ENCODE measurements around the gene AP2A2.
A peak's percentile ranks its signal among the peaks of the same experiment; 100 is the strongest.
"Not testable (repeated sequence)": the region's sequence is repeated elsewhere in the genome, so short reads cannot be mapped to it uniquely, and the experiment has no call there.

Gene AP2A2

DNA sequence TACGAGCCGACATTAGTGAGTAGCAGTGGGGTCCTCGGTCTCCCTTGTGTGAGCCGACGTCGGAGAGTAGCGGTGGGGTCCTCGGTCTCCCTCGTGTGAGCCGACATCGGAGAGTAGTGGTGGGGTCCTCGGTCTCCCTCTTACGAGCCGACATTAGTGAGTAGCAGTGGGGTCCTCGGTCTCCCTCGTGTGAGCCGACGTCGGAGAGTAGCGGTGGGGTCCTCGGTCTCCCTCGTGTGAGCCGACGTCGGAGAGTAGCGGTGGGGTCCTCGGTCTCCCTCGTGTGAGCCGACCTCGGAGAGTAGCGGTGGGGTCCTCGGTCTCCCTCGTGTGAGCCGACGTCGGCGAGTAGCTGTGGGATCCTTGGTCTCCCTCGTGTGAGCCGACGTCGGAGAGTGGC is 49.7 kb downstream of the AP2A2 start:
- not testable (repeated sequence) for DNase-seq (ENCODE audit: low read depth)

DNA sequence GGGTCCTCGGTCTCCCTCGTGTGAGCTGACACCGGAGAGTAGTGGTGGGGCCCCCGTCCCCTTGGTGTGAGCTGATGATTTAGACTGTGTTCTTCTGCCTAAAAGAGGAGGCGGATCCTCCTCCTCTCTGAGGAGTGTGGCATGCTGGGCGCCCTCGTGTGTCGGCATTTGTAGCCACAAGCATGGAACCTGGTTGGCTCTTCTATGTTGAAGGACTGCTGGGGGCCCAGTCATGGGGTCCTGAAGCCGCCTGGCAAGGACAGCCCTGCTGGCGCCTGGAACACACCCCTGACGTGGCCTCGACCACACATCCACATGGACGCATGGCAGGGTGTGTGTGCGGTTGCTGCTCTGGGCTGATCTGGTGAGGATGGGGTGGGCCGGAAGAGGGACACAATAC is 50.2 kb downstream of the AP2A2 start:
- DNase-seq (ENCODE audit: low read depth): no peak

GRCh38 chr11:976431-977160 is 50.9 kb downstream of the AP2A2 start:
- no peak for DNase-seq (ENCODE audit: low read depth)

GRCh38 chr11:977830-978720 is 52.4 kb downstream of the AP2A2 start:
- no peak for DNase-seq (ENCODE audit: low read depth)

DNA sequence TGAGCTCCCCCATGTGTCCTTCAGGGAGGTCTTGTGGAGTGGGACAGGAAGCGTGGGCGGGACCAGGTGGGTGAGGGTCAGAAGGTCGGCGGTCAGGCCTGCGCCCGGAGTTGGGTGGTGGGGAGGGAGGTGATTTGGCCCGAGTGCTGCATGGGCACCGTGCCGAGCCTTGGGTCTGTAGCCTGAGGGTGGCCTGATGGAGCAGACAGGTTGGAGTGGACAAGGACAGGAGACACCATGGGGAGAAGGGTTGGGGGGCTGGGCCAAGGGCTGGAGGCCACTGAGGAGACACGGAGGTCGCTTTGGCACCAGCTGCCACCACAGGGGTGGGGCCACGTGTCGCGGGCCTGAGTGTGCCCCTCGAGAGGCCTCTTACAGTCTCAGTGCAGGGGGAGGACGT is 53.1 kb downstream of the AP2A2 start:
- no peak for DNase-seq (ENCODE audit: low read depth)

GRCh38 chr11:980438-981357 is 55.0 kb downstream of the AP2A2 start:
- DNase-seq (ENCODE audit: low read depth): no peak

DNA sequence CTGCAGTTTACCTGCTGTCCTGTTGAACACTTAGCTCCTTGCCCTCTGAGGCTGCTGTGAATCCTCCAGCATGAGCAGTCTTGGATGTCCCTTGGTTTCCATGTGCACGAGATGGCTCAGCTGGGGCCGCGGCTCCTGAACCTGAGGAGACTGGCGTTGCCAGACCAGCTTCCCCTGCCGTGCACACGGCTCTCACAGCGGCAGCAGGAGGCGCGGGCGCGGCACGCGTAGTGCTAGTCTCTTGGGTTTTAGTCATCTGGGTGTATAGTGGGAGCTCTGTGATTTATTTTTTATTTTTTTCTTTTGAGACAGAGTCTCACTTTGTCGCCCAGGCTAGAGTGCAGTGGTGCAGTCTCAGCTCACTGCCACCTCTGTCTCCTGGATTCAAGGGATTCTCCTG is 56.1 kb downstream of the AP2A2 start:
- no peak for DNase-seq (ENCODE audit: low read depth)

GRCh38 chr11:984546-984945 is 58.9 kb downstream of the AP2A2 start:
- DNase-seq (ENCODE audit: low read depth): no peak

GRCh38 chr11:985406-985805 is 59.7 kb downstream of the AP2A2 start:
- DNase-seq (ENCODE audit: low read depth): no peak

DNA sequence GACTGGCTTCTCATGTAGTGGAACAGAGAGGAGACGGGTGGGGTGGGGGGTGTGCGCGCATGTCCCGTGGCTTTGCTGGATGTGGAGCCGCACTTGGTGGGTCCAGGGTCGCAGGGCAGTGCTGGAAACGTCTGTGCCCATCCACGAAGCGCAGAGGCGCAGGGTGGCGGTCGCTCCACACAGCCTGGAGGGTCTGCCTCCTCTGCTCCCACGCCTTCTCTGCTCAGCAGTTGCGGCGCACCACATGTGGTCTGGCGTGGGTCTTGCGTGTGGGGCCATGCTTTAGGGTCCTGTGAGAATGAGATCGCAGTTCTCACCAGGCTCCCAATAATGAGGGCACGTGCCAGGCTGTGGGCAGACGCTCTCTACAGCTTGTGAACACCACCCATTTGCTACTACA is 60.2 kb downstream of the AP2A2 start:
- DNase-seq (ENCODE audit: low read depth): no peak

DNA sequence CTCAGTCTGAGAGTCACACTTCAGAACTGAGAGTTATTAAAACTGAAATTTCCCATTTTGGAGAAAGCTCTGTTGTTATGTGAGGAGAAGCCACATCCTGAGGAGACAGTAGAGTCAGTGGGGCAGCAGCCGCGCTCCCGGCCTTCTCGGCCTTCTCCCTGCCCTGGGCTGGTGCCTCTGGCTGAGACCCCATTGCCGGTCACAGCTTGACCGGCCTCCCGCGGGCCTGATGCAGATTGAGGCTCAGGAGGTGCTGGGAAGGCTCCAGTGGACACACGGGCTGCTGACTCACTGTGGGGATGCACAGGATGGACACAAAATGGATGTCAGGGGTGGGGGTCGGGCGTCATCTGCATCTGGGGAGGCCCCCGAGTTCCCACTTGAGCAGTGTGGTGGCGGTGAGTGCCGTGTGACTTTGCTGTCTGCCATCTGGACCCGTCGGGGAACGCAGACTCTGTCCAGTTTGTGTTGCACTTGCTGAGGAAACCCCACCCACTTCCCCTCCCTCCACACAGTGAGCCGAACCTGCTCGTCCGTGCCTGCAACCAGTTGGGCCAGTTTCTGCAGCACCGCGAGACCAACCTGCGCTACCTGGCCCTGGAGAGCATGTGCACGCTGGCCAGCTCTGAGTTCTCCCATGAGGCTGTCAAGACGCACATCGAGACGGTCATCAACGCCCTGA is 60.7 kb downstream of the AP2A2 start:
- no peak for DNase-seq (ENCODE audit: low read depth)

DNA sequence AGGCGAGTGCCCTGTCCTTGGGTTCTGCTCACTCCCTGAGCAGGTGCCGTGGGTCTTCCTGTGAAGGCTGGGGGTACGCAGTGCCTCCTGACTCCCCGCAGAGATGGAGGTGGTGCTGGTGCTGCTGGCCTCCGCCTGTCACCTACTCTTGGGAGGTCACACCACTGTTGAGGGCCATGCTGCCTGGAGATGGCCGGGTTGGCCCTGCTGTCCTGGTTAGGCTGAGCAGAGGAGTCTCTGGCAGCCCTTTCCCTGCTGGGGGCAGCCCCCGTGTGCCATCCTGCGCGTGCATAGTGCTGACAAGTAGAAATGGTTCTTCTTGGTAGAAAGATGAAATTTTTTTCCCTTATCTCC is 61.3 kb downstream of the AP2A2 start:
- DNase-seq (ENCODE audit: low read depth): no peak

- no peak for DNase-seq (ENCODE audit: low read depth)
Measured at GRCh38 chr11:987671-988070, 62.0 kb downstream of the AP2A2 start.

DNA sequence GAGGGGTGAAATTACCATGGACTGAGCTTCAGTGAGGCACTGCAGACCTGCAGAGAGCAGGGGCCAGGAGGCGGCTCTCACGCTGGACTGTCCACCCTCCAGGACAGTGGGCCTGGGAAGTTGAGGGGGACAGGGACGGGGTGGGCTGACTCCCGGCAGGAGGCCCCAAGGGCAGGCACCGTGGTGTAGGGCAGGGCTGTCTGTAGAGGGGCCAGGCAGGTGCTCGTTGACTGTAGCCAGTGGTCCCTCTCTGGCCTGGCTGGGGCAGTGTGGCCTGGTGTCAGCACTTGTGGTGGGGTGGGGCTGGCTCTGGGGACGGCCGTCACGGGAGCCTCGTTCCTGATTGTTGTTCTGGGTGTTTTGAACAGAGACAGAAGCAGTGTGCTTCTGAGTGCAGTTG is 64.4 kb downstream of the AP2A2 start:
- no peak for DNase-seq (ENCODE audit: low read depth)

GRCh38 chr11:991034-991433 is 65.4 kb downstream of the AP2A2 start:
- no peak for DNase-seq (ENCODE audit: low read depth)

DNA sequence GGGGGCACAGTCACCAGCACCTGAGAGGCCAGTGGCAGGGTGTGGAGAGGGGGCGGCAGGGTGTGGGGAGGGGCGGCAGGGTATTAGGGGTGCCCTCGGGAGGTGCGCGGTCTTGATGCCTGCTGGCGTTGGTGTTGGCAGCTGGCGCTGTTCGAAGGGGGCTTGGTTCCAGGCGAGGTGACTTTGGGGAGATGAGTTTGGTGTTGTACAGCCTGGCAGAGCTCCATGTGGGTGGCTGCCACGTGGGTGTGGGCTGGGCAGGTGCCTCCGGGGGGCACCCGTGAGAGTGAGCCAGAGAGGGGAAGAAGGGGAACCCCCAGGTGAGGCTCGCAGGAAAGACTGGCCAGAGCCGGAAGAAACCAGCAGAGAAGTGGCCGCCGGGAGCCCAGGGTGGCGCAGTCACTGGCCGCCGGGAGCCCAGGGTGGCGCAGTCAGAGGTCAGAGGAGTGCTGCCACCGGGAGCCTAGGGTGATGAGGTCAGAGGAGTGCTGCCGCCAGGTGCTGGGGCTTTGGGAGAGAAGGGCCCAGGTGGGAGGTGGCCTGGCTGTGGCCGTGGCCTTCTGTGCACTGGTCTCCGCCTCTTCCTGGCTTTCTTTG is 66.1 kb downstream of the AP2A2 start:
- no peak for DNase-seq (ENCODE audit: low read depth)

GRCh38 chr11:992577-992976 is 66.9 kb downstream of the AP2A2 start:
- no peak for DNase-seq (ENCODE audit: low read depth)

DNA sequence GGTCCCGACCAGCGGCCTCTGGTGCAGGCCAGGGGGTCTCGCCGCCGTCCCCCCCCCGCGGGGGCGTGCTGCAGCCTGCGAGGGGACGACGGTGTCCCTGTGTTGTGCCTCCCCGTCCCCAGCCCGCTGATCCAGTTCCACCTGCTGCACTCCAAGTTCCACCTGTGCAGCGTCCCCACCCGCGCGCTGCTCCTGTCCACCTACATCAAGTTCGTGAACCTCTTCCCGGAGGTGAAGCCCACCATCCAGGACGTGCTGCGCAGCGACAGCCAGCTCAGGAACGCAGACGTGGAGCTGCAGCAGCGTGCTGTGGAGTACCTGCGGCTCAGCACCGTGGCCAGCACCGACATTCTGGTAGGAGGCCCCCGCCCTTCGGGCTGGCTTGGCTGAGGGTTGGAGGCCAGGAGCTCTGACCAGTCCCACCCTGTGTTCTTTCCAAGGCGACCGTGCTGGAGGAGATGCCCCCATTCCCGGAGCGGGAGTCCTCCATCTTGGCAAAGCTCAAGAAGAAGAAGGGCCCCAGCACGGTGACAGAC is 68.0 kb downstream of the AP2A2 start:
- no peak for DNase-seq (ENCODE audit: low read depth)

DNA sequence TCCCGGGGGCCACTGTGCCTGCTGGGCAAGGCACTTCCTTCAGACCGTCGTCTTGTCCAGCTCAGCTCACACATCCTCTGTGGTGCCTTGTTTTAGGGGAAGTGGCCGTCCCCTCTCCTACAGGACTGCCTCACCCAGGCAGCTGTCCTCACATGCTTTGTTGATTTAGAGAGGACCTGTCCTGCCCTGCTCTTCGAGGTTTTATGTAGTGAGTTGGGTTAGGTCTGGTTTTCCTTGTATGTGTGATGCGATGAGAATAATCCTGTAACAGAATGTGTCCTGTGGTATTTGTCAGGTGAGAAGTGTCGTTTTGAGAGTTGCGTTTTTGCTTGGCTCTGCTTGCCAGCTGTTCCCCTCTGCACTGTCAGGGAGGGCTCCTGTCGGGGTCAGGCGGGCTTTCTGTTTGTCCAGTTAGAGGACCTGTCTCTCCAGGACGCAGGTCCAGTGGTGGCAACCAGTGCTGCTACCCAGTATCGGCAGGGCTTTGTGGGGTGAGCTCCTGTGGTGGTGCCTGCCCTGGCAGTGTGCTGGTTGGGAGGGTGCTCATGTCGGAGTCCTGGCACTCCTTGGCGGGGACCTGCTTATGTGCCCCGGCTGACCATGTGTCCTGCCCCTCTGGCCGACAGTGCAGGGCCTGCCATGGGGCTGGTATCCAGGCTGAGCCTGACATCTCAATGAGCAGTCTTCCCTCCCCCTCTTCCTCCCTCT is 69.5 kb downstream of the AP2A2 start:
- DNase-seq (ENCODE audit: low read depth): no peak

- DNase-seq (ENCODE audit: low read depth): peak; percentile 48
Measured at GRCh38 chr11:995752-996420, 70.2 kb downstream of the AP2A2 start.
